Neural crest cell (in vitro differentiated cells): Measurements from ENCODE around the gene ZNF473. TPM values are rescaled to one million over a fixed set of nuclear protein-coding genes. Genes with fewer than 3 reads are reported as not detected.
"Not testable (repeated sequence)": the region's sequence is repeated elsewhere in the genome, so short reads cannot be mapped to it uniquely, and the experiment has no call there.

Experiments
- DNase-seq: peaks from one replicate; pipeline ENCODE4 v3.0.0; 2021; ENCODE audit warnings: low read depth, mixed read lengths, low spot score
- H3K27ac Mint-ChIP-seq: one replicate; pipeline ENCODE4 v1.8.0; 2021; ENCODE audit warnings: mild to moderate bottlenecking, mixed read lengths; ENCODE audit not compliant: unreplicated experiment
- H3K27me3 Mint-ChIP-seq: 2 replicates; pipeline ENCODE4 v1.8.0; 2021; ENCODE audit warnings: low read depth, mild to moderate bottlenecking, mixed read lengths
- H3K36me3 Mint-ChIP-seq: 2 replicates; pipeline ENCODE4 v1.8.0; 2021; ENCODE audit warnings: low read depth, mild to moderate bottlenecking, mixed read lengths
- H3K4me1 Mint-ChIP-seq: 2 replicates; pipeline ENCODE4 v1.8.0; 2021; ENCODE audit warnings: mixed read lengths
- H3K4me3 Mint-ChIP-seq: one replicate; pipeline ENCODE4 v1.8.0; 2021; ENCODE audit warnings: mild to moderate bottlenecking, mixed read lengths
- H3K9me3 Mint-ChIP-seq: 2 replicates; pipeline ENCODE4 v1.8.0; 2021; ENCODE audit warnings: mixed read lengths
- total RNA-seq: library from RNA; stranded (reverse); gene quantifications from 2 replicates; pipeline ENCODE4 v1.2.1, GENCODE V29; 2021
- TF ChIP-seq, protein P1 (sequence below): fragments of 200-600 bp; sonication (generic); conservative IDR thresholded peaks from 2 replicates; pipeline ENCODE4 v1.5.0; 2021; ENCODE audit warnings: antibody characterized with exemption, mild to moderate bottlenecking

ZNF473 gene
- total RNA-seq, 1 donor from 2014 or later, result 23.3 TPM

DNA sequence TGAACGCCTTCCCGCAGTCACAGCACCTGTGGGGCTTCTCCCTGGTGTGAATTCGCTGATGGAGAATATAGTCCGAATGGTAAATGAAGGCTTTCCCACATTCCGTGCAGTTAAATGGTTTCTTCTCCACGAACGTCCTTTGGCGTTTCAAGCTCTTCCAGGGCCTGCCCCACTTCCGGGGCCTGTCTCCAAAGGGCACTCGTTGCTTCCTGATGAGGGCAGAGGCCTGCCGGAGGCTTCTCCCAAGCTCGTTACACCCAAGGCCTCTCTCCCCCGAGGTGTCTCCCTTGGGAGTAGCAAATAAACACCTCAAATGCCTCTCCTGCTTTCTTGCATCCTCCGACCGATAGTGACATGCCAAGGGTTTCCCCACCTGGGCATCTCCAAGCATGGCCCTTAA is 34.3 kb downstream of the ZNF473 start:
- Mint-ChIP-seq H3K27me3 (peaks cover 9% of the 10 kb centered on the region), H3K27ac (no peak overlapping the region), H3K36me3 (peaks cover 8% of the 10 kb centered on the region), H3K9me3 (no peaks in the 10 kb centered on the region), H3K4me1 (no peaks in the 10 kb centered on the region), H3K4me3 (no peak overlapping the region)
- DNase-seq, result no peak
- TF ChIP-seq, protein P1, sequence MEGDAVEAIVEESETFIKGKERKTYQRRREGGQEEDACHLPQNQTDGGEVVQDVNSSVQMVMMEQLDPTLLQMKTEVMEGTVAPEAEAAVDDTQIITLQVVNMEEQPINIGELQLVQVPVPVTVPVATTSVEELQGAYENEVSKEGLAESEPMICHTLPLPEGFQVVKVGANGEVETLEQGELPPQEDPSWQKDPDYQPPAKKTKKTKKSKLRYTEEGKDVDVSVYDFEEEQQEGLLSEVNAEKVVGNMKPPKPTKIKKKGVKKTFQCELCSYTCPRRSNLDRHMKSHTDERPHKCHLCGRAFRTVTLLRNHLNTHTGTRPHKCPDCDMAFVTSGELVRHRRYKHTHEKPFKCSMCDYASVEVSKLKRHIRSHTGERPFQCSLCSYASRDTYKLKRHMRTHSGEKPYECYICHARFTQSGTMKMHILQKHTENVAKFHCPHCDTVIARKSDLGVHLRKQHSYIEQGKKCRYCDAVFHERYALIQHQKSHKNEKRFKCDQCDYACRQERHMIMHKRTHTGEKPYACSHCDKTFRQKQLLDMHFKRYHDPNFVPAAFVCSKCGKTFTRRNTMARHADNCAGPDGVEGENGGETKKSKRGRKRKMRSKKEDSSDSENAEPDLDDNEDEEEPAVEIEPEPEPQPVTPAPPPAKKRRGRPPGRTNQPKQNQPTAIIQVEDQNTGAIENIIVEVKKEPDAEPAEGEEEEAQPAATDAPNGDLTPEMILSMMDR, result no peak

DNA sequence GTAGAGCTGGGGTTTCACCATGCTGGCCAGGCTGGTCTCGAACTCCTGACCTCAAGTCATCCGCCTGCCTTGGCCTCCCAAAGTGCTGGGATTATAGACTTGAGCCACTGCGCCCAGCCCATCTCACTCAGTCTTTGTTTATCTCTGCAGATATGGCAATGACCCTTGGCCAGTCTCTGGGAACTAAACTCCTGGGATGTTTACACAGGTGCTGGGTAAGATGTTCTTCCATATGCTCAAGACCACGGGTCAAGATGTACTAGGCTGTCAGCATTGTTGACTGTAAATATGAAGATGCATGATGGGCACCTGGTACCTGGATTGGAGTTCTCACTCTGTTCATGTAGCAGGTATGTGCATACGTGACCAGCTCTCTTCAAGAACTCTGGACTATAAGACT is 35.8 kb downstream of the ZNF473 start:
- H3K9me3 Mint-ChIP-seq, result no peaks in the 10 kb centered on the region
- TF ChIP-seq, protein P1, result no peak
- no peak for DNase-seq
- peaks cover 14% of the 10 kb centered on the region for H3K27me3 Mint-ChIP-seq
- no peak overlapping the region for H3K27ac Mint-ChIP-seq
- no peak overlapping the region for H3K4me3 Mint-ChIP-seq
- H3K4me1 Mint-ChIP-seq, result no peaks in the 10 kb centered on the region
- H3K36me3 Mint-ChIP-seq, result peaks cover 6% of the 10 kb centered on the region

DNA sequence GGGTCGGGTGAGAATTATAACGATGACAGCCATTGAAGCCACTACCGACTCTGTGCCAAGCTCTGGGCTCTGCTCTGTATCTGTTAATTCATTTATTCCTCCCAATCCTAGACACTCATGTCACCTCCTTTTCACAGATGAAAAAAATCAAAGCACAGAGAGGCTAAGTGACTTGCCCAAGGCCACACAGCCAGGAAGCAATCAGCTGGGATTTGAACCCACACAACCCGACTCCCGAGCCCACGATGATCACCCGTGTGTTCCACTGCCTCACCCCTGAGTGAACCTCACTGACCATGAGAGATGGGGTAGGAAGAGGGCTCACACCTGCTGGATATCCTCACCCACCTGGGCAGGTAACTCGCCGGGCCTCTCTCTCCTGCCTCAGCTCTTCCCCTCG is 40.1 kb downstream of the ZNF473 start:
- Mint-ChIP-seq H3K27me3 (peaks cover 19% of the 10 kb centered on the region), H3K4me1 (no peaks in the 10 kb centered on the region), H3K4me3 (no peak overlapping the region), H3K9me3 (no peaks in the 10 kb centered on the region), H3K36me3 (no peaks in the 10 kb centered on the region), H3K27ac (no peak overlapping the region)
- TF ChIP-seq, protein P1, result no peak
- DNase-seq, result no peak

DNA sequence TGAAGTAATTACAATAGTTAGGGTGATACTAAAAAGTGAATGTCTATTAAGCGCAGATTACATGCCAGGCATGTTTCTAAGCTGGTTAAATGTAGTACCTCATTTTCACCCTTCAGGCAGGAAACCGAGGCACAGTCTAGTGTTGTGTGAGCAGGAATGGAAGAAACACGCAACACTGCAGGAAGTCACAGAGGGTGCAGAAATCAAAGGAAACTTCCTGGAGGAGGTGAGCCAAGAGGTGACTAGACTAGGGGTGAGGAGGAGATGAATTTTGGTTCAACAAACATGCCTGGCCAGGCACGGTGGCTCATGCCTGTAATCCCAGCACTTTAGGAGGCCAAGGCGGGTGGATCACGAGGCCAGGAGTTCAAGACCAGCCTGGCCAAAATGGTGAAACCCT is 41.8 kb downstream of the ZNF473 start:
- Mint-ChIP-seq H3K4me3 (no peak overlapping the region), H3K36me3 (no peaks in the 10 kb centered on the region), H3K27me3 (peaks cover 19% of the 10 kb centered on the region), H3K4me1 (no peaks in the 10 kb centered on the region), H3K27ac (no peak overlapping the region), H3K9me3 (no peaks in the 10 kb centered on the region)
- TF ChIP-seq, protein P1, result no peak
- DNase-seq, result no peak

DNA sequence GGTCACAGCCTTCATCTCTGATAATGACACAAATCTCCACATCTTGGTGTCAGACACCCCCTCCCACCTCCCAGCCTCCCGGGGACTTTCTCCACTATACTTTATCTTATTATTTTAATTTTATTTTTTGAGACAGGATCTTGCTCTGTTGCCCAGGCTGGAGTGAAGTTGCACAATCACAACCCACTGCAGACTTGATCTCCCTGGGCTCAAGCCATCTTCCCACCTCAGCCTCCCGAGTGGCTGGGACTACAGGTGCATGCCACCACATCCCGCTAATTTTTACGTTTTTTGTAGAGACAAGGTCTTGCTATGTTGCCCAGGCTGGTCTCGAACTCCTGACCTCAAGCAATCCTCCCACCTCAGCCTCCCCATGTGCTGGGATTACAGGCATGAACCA is 42.6 kb downstream of the ZNF473 start:
- DNase-seq, H3K36me3 Mint-ChIP-seq, H3K9me3 Mint-ChIP-seq, H3K27ac Mint-ChIP-seq, H3K4me3 Mint-ChIP-seq, H3K4me1 Mint-ChIP-seq: not testable (repeated sequence)
- H3K27me3 Mint-ChIP-seq, result peaks cover 17% of the 10 kb centered on the region

DNA sequence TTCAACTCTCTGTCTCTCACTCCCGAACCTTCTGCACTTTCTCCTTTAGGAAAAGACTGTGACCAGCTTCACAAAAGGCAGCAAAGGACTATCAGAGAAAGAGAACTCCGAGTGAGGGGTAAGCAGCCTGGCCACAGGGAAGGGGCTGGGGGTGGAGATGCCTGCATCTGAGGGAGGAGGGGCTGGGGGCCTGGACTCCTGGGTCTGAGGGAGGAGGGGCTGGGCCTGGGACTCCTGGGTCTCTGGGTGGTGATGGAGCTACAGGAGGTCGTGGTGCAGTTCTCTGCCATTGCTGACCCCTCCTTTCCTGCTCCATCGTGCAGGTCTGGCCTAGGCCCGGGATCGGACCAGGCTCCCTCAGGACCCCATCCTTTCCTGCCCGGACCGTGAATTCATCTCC is 49.3 kb downstream of the ZNF473 start:
- not testable (repeated sequence) for DNase-seq, H3K27ac Mint-ChIP-seq, H3K36me3 Mint-ChIP-seq, H3K4me3 Mint-ChIP-seq, H3K27me3 Mint-ChIP-seq, H3K4me1 Mint-ChIP-seq, H3K9me3 Mint-ChIP-seq

DNA sequence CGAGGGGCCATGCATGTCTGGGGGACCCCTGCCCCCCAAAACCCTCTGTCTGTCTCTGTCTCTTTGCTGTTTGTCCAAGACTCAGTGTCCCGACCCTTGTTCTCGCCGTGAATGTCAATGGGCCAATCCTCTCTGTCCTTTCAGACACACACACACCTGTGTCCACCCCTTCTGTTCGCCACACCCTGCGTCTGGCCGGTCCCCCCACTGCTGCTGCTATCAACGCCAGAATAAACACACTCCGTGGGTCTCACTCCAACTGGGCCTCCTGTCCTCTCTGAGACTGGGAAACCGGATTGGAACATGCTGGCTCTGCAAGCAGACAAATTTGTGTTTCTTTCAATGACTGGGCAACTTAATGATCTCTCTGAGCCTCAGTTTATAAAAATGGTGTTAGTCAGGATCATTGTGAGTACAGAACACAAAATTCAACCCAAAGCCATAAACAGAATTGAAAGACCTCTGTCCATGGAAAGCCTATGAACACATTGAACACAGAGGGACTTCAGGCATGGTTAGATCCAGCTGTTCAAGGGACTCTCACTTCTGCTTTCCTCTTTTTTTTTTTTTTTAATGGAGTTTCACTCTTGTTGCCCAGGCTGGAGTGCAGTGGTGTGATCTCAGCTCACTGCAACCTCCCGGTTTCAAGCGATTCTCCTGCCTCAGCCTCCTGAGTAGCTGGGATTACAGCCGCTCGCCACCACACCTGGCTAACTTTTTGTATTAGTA is 50.0 kb downstream of the ZNF473 start:
- not testable (repeated sequence) for H3K27me3 Mint-ChIP-seq, DNase-seq, H3K27ac Mint-ChIP-seq, H3K36me3 Mint-ChIP-seq, H3K9me3 Mint-ChIP-seq, H3K4me3 Mint-ChIP-seq, H3K4me1 Mint-ChIP-seq

DNA sequence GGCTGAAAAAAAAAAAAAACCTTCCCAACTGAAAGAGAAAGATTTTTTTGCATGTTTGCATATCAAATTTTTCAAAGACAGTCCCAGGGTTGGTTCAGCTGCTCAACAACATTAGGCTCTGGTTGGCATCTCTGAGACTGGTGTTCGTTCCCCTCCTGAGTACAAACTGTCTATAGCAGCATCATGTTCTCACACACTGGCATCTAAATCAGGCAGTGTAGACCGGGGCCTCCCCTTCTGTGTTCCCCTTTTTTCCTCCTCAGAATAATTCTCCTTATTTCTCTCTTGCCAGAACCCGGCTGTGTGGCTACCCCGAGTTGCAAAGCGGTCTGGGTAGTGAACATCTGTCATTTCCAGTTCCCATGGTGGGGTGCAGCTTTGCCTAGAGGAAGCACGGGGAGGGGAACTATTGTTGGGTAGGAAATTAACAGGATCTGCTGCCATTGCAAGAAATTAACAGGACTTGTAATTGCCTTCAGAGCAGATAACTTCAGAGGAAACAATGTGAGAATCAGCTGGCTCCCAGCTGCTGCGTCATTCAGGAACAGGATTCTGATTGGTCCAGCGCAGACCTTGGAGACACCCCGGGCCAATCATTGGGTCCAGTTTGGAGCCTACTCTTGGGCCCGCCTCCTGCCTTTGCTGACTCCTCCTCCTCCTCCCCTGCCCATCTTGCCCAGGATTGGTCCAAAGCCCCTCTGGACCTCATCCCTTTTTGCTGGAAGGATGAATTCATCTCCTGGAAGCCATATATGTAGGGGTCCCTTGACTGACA is 51.0 kb downstream of the ZNF473 start:
- not testable (repeated sequence) for DNase-seq

DNA sequence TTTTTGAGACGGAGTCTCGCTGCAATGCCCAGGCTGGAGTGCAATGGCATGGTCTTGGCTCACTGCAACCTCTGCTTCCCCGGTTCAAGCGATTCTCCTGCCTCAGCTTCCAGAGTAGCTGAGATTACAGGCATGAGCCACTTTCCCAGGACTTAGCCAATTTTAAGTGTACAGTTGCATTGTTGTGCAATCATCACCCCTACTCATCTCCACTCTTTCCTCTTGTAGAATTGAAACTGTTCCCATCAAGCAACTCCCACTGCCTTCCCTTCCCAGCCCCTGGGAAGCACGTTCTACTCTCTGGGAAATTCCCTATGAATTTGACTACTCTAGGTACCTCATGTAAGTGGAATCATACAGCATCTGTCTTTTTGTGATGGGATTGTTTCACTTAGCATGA is 53.2 kb downstream of the ZNF473 start:
- H3K36me3 Mint-ChIP-seq, H3K4me1 Mint-ChIP-seq, H3K27me3 Mint-ChIP-seq, H3K4me3 Mint-ChIP-seq, DNase-seq, H3K9me3 Mint-ChIP-seq, H3K27ac Mint-ChIP-seq: not testable (repeated sequence)

More for the DNA sequence above, 51.0 kb downstream of the ZNF473 start:
- H3K27me3 Mint-ChIP-seq, H3K4me1 Mint-ChIP-seq, H3K36me3 Mint-ChIP-seq, H3K4me3 Mint-ChIP-seq, H3K9me3 Mint-ChIP-seq, H3K27ac Mint-ChIP-seq: not testable (repeated sequence)
